HG03045 (cell line): ENCODE measurements around the gene PCDHB11.
"Not testable (repeated sequence)": the region's sequence is repeated elsewhere in the genome, so short reads cannot be mapped to it uniquely, and the experiment has no call there.

Experiments
- ATAC-seq: cut with Tn5 transposase; IDR thresholded peaks from one replicate; pipeline ENCODE4 v1.9.1; 2021; ENCODE audit warnings: mild to moderate bottlenecking, moderate library complexity; ENCODE audit not compliant: unreplicated experiment

The PCDHB11 gene

DNA sequence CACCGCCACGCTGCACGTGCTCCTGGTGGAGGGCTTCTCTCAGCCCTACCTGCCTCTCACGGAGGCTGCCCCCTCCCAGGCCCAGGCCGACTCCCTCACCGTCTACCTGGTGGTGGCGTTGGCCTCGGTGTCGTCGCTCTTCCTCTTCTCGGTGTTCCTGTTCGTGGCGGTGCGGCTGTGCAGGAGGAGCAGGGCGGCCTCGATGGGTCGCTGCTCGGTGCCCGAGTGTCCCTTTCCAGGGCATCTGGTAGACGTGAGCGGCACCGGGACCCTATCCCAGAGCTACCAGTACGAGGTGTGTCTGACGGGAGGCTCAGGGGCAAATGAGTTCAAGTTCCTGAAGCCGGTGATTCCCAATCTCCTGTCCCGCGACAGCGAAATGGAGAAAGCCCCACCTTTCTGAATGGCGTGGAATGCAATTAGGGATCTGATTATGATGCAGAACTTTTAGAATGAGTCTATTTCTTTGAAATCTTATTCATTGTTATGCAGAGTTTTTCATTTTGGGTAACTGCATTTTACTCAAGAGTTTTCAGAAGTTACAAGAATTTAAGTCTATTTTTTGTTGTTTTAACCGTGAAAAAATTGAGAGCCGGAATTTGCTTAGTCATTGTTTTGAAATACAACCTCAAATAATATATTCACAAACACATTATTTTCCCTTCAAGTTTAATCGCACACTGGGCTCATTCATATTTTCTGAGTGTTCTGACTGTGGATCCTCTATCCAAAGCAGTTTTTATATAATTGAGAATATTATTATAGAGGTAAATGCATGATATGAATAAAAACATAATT is 37.3 kb downstream of the PCDHB11 start:
- no peak for ATAC-seq

DNA sequence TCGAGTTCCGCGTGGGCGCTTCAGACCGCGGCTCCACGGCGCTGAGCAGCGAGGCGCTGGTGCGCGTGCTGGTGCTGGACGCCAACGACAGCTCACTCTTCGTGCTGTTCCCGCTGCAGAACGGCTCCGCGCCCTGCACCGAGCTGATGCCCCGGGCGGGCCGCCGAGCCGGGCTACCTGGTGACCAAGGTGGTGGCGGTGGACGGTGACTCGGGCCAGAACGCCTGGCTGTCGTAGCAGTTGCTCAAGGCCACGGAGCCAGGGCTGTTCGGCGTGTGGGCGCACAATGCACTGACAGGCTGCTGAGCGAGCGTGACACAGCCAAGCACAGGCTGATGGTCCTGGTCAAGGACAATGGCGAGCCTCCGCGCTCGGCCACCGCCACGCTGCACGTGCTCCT is 42.1 kb downstream of the PCDHB11 start:
- no peak for ATAC-seq

DNA sequence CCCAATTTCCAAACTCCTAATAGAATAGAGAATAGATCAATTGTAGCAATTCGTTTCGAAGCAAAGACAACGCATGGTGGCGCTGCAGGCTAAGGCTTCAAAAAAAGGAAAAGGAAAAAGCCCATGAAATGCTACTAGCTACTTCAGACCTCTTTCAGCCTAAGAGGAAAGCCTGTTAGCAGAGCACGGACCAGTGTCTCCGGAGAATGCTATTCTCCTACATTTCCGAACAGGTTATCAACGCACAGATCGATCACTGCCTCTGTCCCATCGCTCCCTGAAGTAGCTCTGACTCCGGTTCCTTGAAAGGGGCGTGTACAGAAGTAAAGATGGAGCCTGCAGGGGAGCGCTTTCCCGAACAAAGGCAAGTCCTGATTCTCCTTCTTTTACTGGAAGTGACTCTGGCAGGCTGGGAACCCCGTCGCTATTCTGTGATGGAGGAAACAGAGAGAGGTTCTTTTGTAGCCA is 45.9 kb downstream of the PCDHB11 start, which contains the start of gene PCDHB15:
TSS of gene PCDHB15 (plus strand) at position 146 of the 468 bp plus-strand sequence. CDS start at position 330, 184 bp downstream.
- ATAC-seq = no peak

DNA sequence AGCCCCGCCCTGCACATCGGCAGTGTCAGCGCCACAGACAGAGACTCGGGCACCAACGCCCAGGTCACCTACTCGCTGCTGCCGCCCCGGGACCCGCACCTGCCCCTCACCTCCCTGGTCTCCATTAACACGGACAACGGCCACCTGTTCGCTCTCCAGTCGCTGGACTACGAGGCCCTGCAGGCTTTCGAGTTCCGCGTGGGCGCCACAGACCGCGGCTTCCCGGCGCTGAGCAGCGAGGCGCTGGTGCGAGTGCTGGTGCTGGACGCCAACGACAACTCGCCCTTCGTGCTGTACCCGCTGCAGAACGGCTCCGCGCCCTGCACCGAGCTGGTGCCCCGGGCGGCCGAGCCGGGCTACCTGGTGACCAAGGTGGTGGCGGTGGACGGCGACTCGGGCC is 47.5 kb downstream of the PCDHB11 start:
- not testable (repeated sequence) for ATAC-seq

DNA sequence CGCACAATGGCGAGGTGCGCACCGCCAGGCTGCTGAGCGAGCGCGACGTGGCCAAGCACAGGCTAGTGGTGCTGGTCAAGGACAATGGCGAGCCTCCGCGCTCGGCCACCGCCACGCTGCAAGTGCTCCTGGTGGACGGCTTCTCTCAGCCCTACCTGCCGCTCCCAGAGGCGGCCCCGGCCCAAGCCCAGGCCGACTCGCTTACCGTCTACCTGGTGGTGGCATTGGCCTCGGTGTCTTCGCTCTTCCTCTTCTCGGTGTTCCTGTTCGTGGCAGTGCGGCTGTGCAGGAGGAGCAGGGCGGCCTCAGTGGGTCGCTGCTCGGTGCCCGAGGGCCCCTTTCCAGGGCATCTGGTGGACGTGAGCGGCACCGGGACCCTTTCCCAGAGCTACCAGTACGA is 48.0 kb downstream of the PCDHB11 start:
- ATAC-seq = not testable (repeated sequence)

DNA sequence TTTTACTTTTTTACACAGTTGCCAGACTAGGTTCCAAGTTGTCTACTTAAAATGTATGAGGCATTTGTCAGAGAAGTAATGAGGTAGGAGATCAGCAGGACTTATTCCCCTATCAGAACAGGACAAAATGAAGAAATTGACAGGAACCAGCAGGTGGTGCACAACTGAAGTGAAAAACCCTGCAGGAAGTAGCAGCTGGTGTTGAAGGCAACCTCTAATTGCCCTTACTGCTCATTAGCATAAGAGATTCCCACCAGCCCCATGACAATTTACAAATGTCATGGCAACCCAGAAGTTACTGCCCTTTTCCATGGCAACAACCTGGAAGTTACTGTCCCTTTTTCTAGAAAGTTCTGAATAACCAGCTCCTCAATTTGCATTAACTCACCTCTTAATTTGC is 51.1 kb downstream of the PCDHB11 start:
- no peak for ATAC-seq
